Breast epithelium (tissue), 4 donors: Measurements from ENCODE around the gene RCC1. TPM values are rescaled to one million over a fixed set of nuclear protein-coding genes. Genes with fewer than 3 reads are reported as not detected.
A peak's percentile ranks its signal among the peaks of the same experiment; 100 is the strongest.

ENCODE experiments used
- DNase-seq, 2 donors: peaks; one replicate each; pipeline ENCODE4 v3.0.0-alpha.2; 2019; ENCODE audit warnings: low spot score in 2 of 2
- H3K27ac ChIP-seq, 2 donors: fragments of 200-600 bp; sonication (generic) in 1 of 2; one replicate each; pipeline ENCODE4 v1.5.1; 2016 to 2019; ENCODE audit warnings: mild to moderate bottlenecking in 1 of 2
- H3K27me3 ChIP-seq, 2 donors: fragments of 200-600 bp; sonication (generic) in 1 of 2; one replicate each; pipeline versions ENCODE4 v1.5.1 to v1.6.0; 2017 to 2019; ENCODE audit warnings: control low read depth in 1 of 2, mild to moderate bottlenecking in 1 of 2
- H3K36me3 ChIP-seq: fragments of 200-600 bp; one replicate; pipeline ENCODE4 v1.5.1; 2019
- H3K4me1 ChIP-seq, 2 donors: fragments of 200-600 bp; sonication (generic); one replicate each; pipeline ENCODE4 v1.5.1; 2016 to 2019; ENCODE audit warnings: control low read depth in 1 of 2
- H3K4me3 ChIP-seq, 3 donors: fragments of 200-600 bp; sonication (generic); 1 replicate in 2 of 3; 2 replicates in 1 of 3; pipeline ENCODE4 v1.5.1; 2016 to 2019; ENCODE audit warnings: mild to moderate bottlenecking in 3 of 3, moderate library complexity in 2 of 3
- H3K9me3 ChIP-seq, 2 donors: fragments of 200-600 bp; sonication (generic) in 1 of 2; one replicate each; pipeline ENCODE4 v1.5.1; 2016 to 2019; ENCODE audit warnings: control low read depth in 1 of 2
- POLR2A ChIP-seq: fragments of 450-650 bp; IDR thresholded peaks from one replicate; pipeline ENCODE4 v1.6.1; 2016; ENCODE audit warnings: antibody characterized with exemption, mild to moderate bottlenecking, moderate library complexity
- POLR2AphosphoS5 ChIP-seq, 3 donors: sonication (generic); formaldehyde crosslinking; IDR thresholded peaks; one replicate each; pipeline ENCODE4 v1.6.1; 2017; ENCODE audit warnings: antibody characterized with exemption in 3 of 3
- intact Hi-C: fragments of 100-400 bp; cut with DNase I; formaldehyde crosslinking; loops from one replicate; pipeline ENCODE4 v1.15.1; 2023; ENCODE audit warnings: low total_unique reads
- total RNA-seq, 3 donors: library from RNA; depleted of rRNA; stranded (reverse); fragments of >200 nt; gene quantifications; one replicate each; pipeline ENCODE4 v1.1.0, GENCODE V29; 2016
- TF ChIP-seq, protein P1 (sequence below), 3 donors: fragments of 450-650 bp; IDR thresholded peaks; one replicate each; pipeline ENCODE4 v1.5.1; 2016 to 2017; ENCODE audit warnings: antibody characterized with exemption in 3 of 3, mild to moderate bottlenecking in 3 of 3, moderate library complexity in 3 of 3

Gene RCC1, protein sequence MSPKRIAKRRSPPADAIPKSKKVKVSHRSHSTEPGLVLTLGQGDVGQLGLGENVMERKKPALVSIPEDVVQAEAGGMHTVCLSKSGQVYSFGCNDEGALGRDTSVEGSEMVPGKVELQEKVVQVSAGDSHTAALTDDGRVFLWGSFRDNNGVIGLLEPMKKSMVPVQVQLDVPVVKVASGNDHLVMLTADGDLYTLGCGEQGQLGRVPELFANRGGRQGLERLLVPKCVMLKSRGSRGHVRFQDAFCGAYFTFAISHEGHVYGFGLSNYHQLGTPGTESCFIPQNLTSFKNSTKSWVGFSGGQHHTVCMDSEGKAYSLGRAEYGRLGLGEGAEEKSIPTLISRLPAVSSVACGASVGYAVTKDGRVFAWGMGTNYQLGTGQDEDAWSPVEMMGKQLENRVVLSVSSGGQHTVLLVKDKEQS
- total RNA-seq, result 10 to 100 TPM; 15.7 to 44.9 (median 40.1) TPM

DNA sequence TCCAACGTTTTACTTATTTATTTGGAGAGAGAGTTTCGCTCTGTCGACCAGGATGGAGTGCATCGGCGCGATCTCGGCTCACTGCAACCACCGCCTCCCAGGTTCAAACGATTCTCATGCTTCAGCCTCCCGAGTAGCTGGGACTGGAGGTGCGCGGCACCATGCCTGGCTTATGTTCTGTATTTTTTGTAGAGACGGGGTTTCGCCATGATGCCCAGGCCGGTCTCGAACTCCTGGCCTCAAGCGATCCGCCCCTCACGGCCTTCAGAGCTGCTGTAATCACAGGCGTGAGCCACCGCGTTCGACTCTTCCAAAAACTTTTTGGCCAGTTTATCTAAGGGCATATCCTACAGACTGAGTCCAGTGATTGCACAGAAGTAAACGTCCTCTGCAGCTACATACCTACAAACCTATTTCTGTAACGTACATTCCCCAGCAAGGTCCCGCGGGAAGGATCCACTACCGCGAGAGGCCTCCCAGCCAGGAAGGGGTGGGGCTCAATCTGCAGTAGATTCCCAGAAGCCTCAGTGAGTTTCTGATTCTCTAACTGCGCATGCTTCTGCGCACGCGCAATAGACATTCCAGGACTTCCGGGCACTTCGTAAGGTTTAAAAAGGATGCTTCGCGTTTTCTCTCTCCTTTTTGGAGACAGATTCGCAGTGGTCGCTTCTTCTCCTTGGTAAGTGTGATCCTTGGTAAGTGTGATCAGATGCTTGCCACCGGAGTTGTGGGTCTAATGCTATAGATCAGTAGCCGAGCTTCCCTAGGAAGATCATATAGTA lies at the start of gene RCC1:
TSS of gene RCC1 (plus strand) at position 638 of the 782 bp plus-strand sequence. CDS start 23,824 bp downstream, outside the sequence.
- Histone ChIP-seq H3K4me3 (peak within 1 kb of the TSS; percentile 64 to 79 (median 64)), H3K36me3 (no peaks in the 10 kb centered on the region), H3K27ac (peak within 1 kb of the TSS; percentile 86 to 89), H3K27me3 (no peaks in the 10 kb centered on the region), H3K9me3 (no peaks in the 10 kb centered on the region), H3K4me1 (peaks cover 0 to 34% of the 10 kb centered on the region in 2 donors)
- intact Hi-C loops, result no loop called here
- peak; percentile 95 to 98 for DNase-seq
- TF ChIP-seq POLR2A, result peak; percentile 98
- TF ChIP-seq POLR2AphosphoS5 (IDR thresholded peaks at IDR 0.05), result peak; percentile 75 to 98 (median 95)
- TF ChIP-seq, protein P1, sequence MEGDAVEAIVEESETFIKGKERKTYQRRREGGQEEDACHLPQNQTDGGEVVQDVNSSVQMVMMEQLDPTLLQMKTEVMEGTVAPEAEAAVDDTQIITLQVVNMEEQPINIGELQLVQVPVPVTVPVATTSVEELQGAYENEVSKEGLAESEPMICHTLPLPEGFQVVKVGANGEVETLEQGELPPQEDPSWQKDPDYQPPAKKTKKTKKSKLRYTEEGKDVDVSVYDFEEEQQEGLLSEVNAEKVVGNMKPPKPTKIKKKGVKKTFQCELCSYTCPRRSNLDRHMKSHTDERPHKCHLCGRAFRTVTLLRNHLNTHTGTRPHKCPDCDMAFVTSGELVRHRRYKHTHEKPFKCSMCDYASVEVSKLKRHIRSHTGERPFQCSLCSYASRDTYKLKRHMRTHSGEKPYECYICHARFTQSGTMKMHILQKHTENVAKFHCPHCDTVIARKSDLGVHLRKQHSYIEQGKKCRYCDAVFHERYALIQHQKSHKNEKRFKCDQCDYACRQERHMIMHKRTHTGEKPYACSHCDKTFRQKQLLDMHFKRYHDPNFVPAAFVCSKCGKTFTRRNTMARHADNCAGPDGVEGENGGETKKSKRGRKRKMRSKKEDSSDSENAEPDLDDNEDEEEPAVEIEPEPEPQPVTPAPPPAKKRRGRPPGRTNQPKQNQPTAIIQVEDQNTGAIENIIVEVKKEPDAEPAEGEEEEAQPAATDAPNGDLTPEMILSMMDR (IDR thresholded peaks at IDR 0.05), result no peak

DNA sequence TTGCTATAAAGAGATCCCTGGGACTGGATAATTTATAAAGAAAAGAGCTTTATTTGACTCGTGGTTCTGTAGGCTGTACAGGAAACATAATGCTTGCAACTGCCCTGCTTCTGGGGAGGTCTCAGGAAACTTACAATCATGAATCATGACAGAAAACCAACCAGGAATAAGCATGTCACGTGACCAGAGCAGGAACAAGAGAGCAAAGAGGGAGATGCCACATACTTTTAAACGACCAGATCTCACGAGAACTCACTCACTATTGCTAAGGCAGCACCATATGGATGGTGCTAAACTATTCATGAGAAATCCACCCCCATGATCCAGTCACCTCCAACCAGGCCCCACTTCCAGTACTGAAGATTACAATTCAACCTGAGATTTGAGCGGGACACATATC lies 49.8 kb upstream of the RCC1 start:
- H3K4me3 ChIP-seq, result no peak overlapping the region
- H3K9me3 ChIP-seq, result no peaks in the 10 kb centered on the region
- H3K36me3 ChIP-seq, result no peaks in the 10 kb centered on the region
- H3K27ac ChIP-seq, result no peak overlapping the region
- H3K27me3 ChIP-seq, result no peaks in the 10 kb centered on the region
- H3K4me1 ChIP-seq, result no peaks in the 10 kb centered on the region
- no peak for TF ChIP-seq POLR2A
- TF ChIP-seq, protein P1 (IDR thresholded peaks at IDR 0.05), result no peak
- TF ChIP-seq POLR2AphosphoS5 (IDR thresholded peaks at IDR 0.05), result no peak
- DNase-seq, result no peak
- intact Hi-C loops, result loop anchor here (1.0 kb wide), 1 partner anchor 9 kb away; no protein-coding TSS in a partner anchor

DNA sequence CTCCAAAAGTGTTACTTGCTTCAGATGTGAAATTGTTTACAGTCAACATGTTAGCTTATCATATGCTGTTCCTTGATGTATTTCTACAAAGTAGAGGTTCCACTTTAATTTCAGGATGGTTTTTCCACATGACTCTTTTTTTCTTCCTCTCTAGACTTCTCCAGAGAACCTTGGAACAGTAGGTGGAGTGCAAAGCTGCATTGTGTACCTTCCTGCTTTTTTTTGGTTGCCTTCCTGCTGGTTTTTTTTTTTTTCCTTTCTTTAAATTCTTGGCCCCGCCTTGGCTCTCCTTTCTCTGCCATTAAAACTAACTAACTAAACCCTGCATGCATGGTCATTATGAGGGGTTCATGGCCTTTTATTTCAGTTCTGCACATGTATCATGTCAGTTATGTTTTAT lies 48.2 kb upstream of the RCC1 start:
- H3K36me3 ChIP-seq, result no peaks in the 10 kb centered on the region
- H3K27me3 ChIP-seq, result no peaks in the 10 kb centered on the region
- TF ChIP-seq POLR2AphosphoS5 (IDR thresholded peaks at IDR 0.05), result no peak
- no peak for TF ChIP-seq POLR2A
- TF ChIP-seq, protein P1 (IDR thresholded peaks at IDR 0.05), result no peak
- H3K4me1 ChIP-seq, result no peaks in the 10 kb centered on the region
- H3K4me3 ChIP-seq, result no peak overlapping the region
- intact Hi-C loops, result no loop called here
- DNase-seq, result no peak
- no peaks in the 10 kb centered on the region for H3K9me3 ChIP-seq
- H3K27ac ChIP-seq, result no peak overlapping the region

DNA sequence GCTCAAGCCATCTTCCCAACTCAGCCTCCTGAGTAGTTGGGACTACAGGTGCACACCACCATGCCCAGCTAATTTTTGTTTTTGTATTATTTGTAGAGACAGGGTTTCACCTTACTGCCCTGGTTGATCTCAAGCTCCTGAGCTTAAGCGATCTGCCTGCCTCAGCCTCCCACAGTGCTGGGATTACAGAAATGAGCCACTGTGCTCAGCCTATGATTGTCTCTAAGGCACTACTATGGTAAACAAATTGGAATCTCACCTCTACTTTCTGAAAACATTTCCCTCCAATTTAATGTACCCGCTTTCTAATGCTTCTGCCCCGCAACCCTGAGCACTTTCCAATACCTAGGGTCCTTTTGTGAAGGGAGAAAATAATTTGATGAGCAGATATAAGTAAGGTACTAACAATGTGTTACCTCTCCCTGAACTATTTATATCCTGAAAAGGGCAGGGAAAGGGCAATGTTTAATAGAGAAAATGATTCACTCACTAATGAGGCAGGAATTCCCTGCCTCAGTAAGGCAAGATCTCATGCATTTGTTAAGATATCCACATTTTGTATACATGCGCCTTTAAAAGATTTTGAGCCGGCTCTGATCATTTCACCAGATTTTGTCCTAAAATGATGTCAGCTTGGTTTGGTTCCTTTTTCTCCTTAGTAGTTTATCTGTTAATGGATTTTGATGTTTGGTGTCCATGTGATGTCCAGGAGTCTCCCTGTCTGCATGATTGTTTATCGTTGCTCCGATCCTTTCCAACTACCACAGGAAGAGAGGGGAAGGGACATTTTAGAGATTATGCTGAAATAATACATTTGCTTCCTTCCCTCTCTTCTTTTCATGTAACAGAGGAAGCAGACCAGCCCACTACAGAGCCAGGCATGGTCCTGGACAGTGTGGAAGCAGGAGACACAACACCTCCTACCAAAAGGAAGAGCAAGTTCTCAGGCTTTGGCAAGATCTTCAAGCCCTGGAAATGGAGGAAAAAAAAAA lies 47.3 kb upstream of the RCC1 start:
- Histone ChIP-seq H3K36me3 (no peaks in the 10 kb centered on the region), H3K27ac (no peak overlapping the region), H3K27me3 (no peaks in the 10 kb centered on the region), H3K4me3 (no peak overlapping the region), H3K4me1 (no peaks in the 10 kb centered on the region), H3K9me3 (no peaks in the 10 kb centered on the region)
- TF ChIP-seq POLR2A (no peak), POLR2AphosphoS5 (IDR thresholded peaks at IDR 0.05) (no peak)
- TF ChIP-seq, protein P1 (IDR thresholded peaks at IDR 0.05), result no peak
- intact Hi-C loops, result no loop called here
- no peak for DNase-seq
